Endothelial cell of hepatic sinusoid (primary cell): ENCODE measurements around the gene ANKRD45.
"Not testable (repeated sequence)": the region's sequence is repeated elsewhere in the genome, so short reads cannot be mapped to it uniquely, and the experiment has no call there.

Source experiments
- in situ Hi-C: cut with HindIII; loops from 2 replicates; pipeline ENCODE4 v1.10.0; 2017; ENCODE audit warnings: low sequenced_read_pairs

The ANKRD45 gene

DNA sequence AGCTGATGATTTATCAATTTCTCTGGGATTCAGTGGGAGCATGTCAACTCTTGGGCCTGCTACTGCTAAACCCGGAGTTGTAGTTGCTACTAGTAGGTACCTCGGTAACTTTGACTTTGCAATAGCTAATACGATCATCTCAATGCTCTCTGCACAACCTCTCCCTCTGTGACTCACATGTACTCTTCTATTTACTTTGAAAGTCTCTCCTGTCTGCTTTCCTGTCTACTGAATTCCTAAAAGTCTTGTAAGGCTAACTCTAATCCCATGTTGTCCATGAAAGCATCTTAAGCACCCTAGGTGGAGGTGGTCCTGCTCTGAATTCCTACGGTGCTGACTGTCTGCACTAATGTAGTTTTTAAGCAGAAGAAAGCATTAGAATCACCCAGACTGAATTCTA, 96.1 kb downstream of the ANKRD45 start:
- in situ Hi-C loops = no loop called here

DNA sequence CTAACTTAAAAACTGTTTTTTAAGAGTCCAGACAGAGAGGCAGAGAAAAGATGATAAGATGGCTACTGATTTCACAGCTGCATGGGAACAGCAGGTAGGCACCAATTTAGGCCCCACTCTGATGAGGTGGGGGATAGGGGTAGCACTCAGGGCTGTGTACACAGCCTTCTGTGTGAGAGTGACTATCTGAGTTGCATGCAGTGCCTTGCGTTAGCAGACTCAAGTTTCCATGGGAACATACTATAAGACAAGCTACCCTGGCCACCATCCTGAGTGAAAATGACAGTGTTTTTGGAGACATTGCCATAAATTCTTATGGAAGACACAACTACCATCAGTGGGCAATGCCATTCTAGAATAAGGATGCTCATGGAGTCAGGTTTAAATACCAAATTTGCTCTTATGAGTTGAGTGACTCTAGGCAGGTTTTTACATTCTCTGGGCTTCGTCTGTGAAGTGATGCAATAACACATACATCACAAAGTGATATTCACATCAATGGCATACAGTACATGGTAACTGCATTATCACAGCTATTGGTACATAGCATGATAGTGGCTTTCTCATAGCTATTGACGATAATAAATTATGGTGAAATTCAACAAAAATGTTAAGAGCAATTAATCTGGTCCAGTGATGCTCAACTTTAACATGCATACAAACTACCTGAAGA, 97.3 kb downstream of the ANKRD45 start:
- in situ Hi-C loops = no loop called here

GRCh38 chr1:173570370-173571007, 99.2 kb downstream of the ANKRD45 start:
- in situ Hi-C loops = no loop called here

GRCh38 chr1:173568483-173568882, 101.2 kb downstream of the ANKRD45 start:
- in situ Hi-C loops = no loop called here

- in situ Hi-C loops = not testable (repeated sequence)
These were observed 105.8 kb downstream of the ANKRD45 start for GRCh38 chr1:173563846-173564245.

DNA sequence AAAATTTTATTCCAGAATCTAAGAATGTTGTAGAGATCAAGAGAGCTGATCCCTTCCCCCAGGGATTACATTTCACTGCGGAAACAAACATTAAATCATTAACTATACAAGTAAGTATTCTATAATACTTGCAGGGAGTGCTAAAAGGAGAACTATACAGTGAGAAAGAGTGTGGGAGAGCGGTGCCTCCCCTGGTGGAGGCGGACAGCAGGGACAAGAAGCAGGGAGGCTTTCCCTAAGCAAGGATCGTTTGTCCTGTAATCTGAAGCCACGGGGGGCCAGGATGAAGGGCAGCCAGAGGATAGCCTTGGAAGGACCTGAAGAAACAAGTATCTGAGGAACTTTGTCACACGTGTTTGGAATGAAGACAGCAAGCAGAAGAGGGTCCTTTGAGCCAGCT, 106.8 kb downstream of the ANKRD45 start:
- in situ Hi-C loops = no loop called here

- in situ Hi-C loops = no loop called here
These were observed 108.4 kb downstream of the ANKRD45 start for GRCh38 chr1:173561263-173561662.

DNA sequence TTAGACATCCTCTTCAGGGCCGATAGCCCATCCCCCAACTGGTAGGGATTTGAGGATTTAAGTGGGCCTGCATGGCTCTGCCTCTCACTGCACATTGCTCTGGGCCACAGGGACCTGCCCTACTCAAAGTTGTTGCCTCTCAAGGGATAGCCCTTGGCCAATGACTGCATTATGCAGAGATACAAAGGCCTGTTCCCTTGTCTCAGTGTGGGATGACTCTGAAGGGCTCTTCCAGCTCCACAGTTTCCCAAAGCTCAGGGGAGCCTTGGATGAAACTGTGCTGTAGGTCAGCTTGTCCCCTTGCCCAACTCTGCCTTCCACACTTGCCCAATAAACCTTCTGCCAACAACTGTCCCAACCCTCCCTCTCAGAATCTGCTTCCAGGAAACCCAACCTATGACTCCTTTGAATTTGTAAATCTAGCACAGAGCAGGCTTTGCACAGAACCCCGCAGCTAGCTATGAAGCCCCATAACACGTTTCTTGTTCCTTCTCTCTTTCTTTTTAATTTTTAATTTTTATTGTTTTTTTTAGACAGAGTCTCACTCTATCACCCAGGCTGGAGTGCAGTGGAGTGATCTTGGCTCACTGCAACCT, 109.3 kb downstream of the ANKRD45 start:
- in situ Hi-C loops = no loop called here
